Measurements from ENCODE around the gene CSRNP3. TPM values are rescaled to one million over a fixed set of nuclear protein-coding genes. Genes with fewer than 3 reads are reported as not detected.

The CSRNP3 gene
- total and polyA plus RNA-seq, 2 donors (not counting 1 experiment from before 2014, with no cell fraction given) = not detected

GRCh38 chr2:165686800-165687199 lies 217.3 kb downstream of the CSRNP3 start:
- Histone ChIP-seq H3K36me3 (replicated peaks in 1 of 2; ENCODE audit: control extremely low read depth in 1 of 2, control insufficient read depth in 1 of 2, extremely low read depth in 1 of 2, insufficient read depth in 2 of 2, low read length in 1 of 2) (no peaks in the 10 kb centered on the region), H3K27me3 (replicated peaks in 1 of 4; ENCODE audit: control extremely low read depth in 1 of 4, control insufficient read depth in 3 of 4, insufficient read depth in 4 of 4, low read length in 3 of 4) (peaks cover 0 to 2% (median 0%) of the 10 kb centered on the region in 4 experiments), H3K79me2 (ENCODE audit: control insufficient read depth, insufficient read depth, low read length) (no peaks in the 10 kb centered on the region), H3K9ac (ENCODE audit: low read length) (no peak overlapping the region), H2AFZ (ENCODE audit: insufficient read depth, low read depth, low read length, poor library complexity, severe bottlenecking) (no peak overlapping the region), H3K9me3 (ENCODE audit: control extremely low read depth in 1 of 3, control insufficient read depth in 2 of 3, insufficient read depth in 1 of 3, low read length in 2 of 3) (no peaks in the 10 kb centered on the region), H3K4me1 (ENCODE audit: control insufficient read depth in 2 of 2, insufficient read depth in 2 of 2, low read length in 2 of 2) (no peaks in the 10 kb centered on the region), H3K27ac (ENCODE audit: low read length in 2 of 2) (no peak overlapping the region), H3K4me3 (ENCODE audit: control extremely low read depth in 1 of 5, extremely low read depth in 1 of 5, insufficient read depth in 1 of 5, low read depth in 2 of 5, low read length in 4 of 5) (no peak overlapping the region), H3K4me2 (replicated peaks; ENCODE audit: low read depth, low read length, poor library complexity, severe bottlenecking) (no peak overlapping the region), H4K20me1 (ENCODE audit: control insufficient read depth, insufficient read depth, low read length, poor library complexity, severe bottlenecking) (no peaks in the 10 kb centered on the region)
- intact Hi-C loops (cut with micrococcal nuclease) = no loop called here
- WGBS (ENCODE audit: insufficient coverage) = 100% methylated on average over 2 of the region's 2 CpGs
- no peak for ATAC-seq (ENCODE audit: low read depth)
- H3K27ac Mint-ChIP-seq = no peak overlapping the region
- peaks cover 9% of the 10 kb centered on the region for H3K27me3 Mint-ChIP-seq
- DNase-seq = no peak
- ChIA-PET CTCF (no interaction called here), POLR2A (no interaction called here)
- TF ChIP-seq CTCF (IDR thresholded peaks at IDR 0.05) = no peak
- TF ChIP-seq EZH2 (IDR thresholded peaks at IDR 0.05; ENCODE audit: borderline replicate concordance, insufficient read depth, low read depth, low read length, poor library complexity, severe bottlenecking) = no peak
- H3K4me3 Mint-ChIP-seq = no peak overlapping the region
- no peaks in the 10 kb centered on the region for H3K4me1 Mint-ChIP-seq
- no peaks in the 10 kb centered on the region for H3K9me3 Mint-ChIP-seq (ENCODE audit: insufficient read depth)

GRCh38 chr2:165687426-165688002 lies 218.0 kb downstream of the CSRNP3 start:
- no peak for DNase-seq
- ATAC-seq (ENCODE audit: low read depth) = no peak
- Mint-ChIP-seq H3K27ac (no peak overlapping the region), H3K9me3 (ENCODE audit: insufficient read depth) (no peaks in the 10 kb centered on the region), H3K4me1 (no peaks in the 10 kb centered on the region), H3K4me3 (no peak overlapping the region), H3K27me3 (peaks cover 12% of the 10 kb centered on the region)
- Histone ChIP-seq H3K79me2 (ENCODE audit: control insufficient read depth, insufficient read depth, low read length) (no peaks in the 10 kb centered on the region), H3K4me3 (ENCODE audit: control extremely low read depth in 1 of 5, extremely low read depth in 1 of 5, insufficient read depth in 1 of 5, low read depth in 2 of 5, low read length in 4 of 5) (no peak overlapping the region), H4K20me1 (ENCODE audit: control insufficient read depth, insufficient read depth, low read length, poor library complexity, severe bottlenecking) (no peaks in the 10 kb centered on the region), H3K36me3 (replicated peaks in 1 of 2; ENCODE audit: control extremely low read depth in 1 of 2, control insufficient read depth in 1 of 2, extremely low read depth in 1 of 2, insufficient read depth in 2 of 2, low read length in 1 of 2) (no peaks in the 10 kb centered on the region), H3K9ac (ENCODE audit: low read length) (no peak overlapping the region), H3K4me2 (replicated peaks; ENCODE audit: low read depth, low read length, poor library complexity, severe bottlenecking) (no peak overlapping the region), H3K9me3 (ENCODE audit: control extremely low read depth in 1 of 3, control insufficient read depth in 2 of 3, insufficient read depth in 1 of 3, low read length in 2 of 3) (no peaks in the 10 kb centered on the region), H3K27ac (ENCODE audit: low read length in 2 of 2) (no peak overlapping the region), H3K27me3 (replicated peaks in 1 of 4; ENCODE audit: control extremely low read depth in 1 of 4, control insufficient read depth in 3 of 4, insufficient read depth in 4 of 4, low read length in 3 of 4) (peaks cover 0 to 2% (median 0%) of the 10 kb centered on the region in 4 experiments), H3K4me1 (ENCODE audit: control insufficient read depth in 2 of 2, insufficient read depth in 2 of 2, low read length in 2 of 2) (no peaks in the 10 kb centered on the region), H2AFZ (ENCODE audit: insufficient read depth, low read depth, low read length, poor library complexity, severe bottlenecking) (no peak overlapping the region)
- WGBS (ENCODE audit: insufficient coverage) = 100% methylated on average over 2 of the region's 4 CpGs
- intact Hi-C loops (cut with micrococcal nuclease) = no loop called here
- ChIA-PET POLR2A (no interaction called here), CTCF (no interaction called here)
- TF ChIP-seq CTCF (IDR thresholded peaks at IDR 0.05) = no peak
- no peak for TF ChIP-seq EZH2 (IDR thresholded peaks at IDR 0.05; ENCODE audit: borderline replicate concordance, insufficient read depth, low read depth, low read length, poor library complexity, severe bottlenecking)
